HCT116 (cell line): ENCODE results near the gene MAP4K1. TPM values are rescaled to one million over a fixed set of nuclear protein-coding genes. Genes with fewer than 3 reads are reported as not detected.

Experiments
- ATAC-seq: fragments of 200-7000 bp; cut with Tn5 transposase; 2 replicates; pipeline ENCODE4 v1.9.1; 2020; ENCODE audit warnings: mild to moderate bottlenecking, moderate library complexity
- BruUV-seq: library from RNA; stranded (reverse); fragments of 400-500 nt; replicated peaks from 2 replicates; lab custom pipeline; 2021; lab: Mats Ljungman, UMichigan
- CTCF ChIA-PET: fragments of 300-600 bp; sonication (Branson Sonifier 250); formaldehyde crosslinking; loops from one replicate; lab custom pipeline; 2021; ENCODE audit warnings: antibody characterized with exemption; lab: Charles Lee
- POLR2A ChIA-PET: fragments of 300-600, 350-600 bp; sonication (Branson Sonifier 250); formaldehyde crosslinking; loops from one replicate; lab custom pipeline; 2021; ENCODE audit warnings: antibody characterized with exemption; lab: Charles Lee
- RAD21 ChIA-PET, 2 experiments: fragments of 300-600 bp; sonication (Branson Sonifier 250); formaldehyde crosslinking; loops; one replicate each; lab custom pipeline; 2023; ENCODE audit warnings: low total read pairs in 2 of 2; ENCODE audit not compliant: uncharacterized antibody in 2 of 2, unreplicated experiment in 2 of 2, low non-redundant PET in 1 of 2; lab: Charles Lee
- DNase-seq: peaks from one replicate; pipeline ENCODE4 v3.0.0-alpha.2; 2010; ENCODE audit warnings: low read depth, low spot score
- H2AFZ ChIP-seq: fragments of 200-600 bp; shearing (Covaris generic), sonication (generic); 2 replicates; pipeline ENCODE4 v1.6.1; 2017; ENCODE audit warnings: low read depth, mixed run types, mixed read lengths, antibody characterized with exemption, low read length; ENCODE audit not compliant: poor library complexity, severe bottlenecking
- H3K27ac ChIP-seq: 2 replicates; pipeline ENCODE4 v1.5.1; 2012; ENCODE audit warnings: low read depth, low read length
- H3K27me3 ChIP-seq: fragments of 200-600 bp; sonication (generic); 2 replicates; pipeline ENCODE4 v1.6.1; 2016; ENCODE audit warnings: mixed run types, low read length, mixed read lengths; ENCODE audit not compliant: insufficient read depth
- H3K36me3 ChIP-seq, 2 experiments: fragments of 200-500 bp in 1 of 2; fragments of 200-600 bp in 1 of 2; sonication (Bioruptor generic) in 1 of 2; sonication (generic) in 1 of 2; 2 replicates each; pipeline versions ENCODE4 v1.5.1 to v1.6.1; 2014 to 2016; ENCODE audit warnings: low read length in 2 of 2, inconsistent platforms in 1 of 2, mixed read lengths in 1 of 2, mixed run types in 1 of 2; ENCODE audit not compliant: insufficient read depth in 2 of 2, control insufficient read depth in 1 of 2
- H3K4me1 ChIP-seq, 2 experiments: fragments of 200-600 bp in 1 of 2; sonication (generic) in 1 of 2; 2 replicates each; pipeline versions ENCODE4 v1.5.1 to v1.6.1; 2012 to 2017; ENCODE audit warnings: low read length in 2 of 2, inconsistent platforms in 1 of 2, mild to moderate bottlenecking in 1 of 2, mixed read lengths in 1 of 2, mixed run types in 1 of 2, moderate library complexity in 1 of 2; ENCODE audit not compliant: insufficient read depth in 2 of 2, control insufficient read depth in 1 of 2
- H3K4me2 ChIP-seq: fragments of 200-600 bp; sonication (generic); 2 replicates; pipeline ENCODE4 v1.6.1; 2017; ENCODE audit warnings: mixed run types, low read length, mixed read lengths
- H3K4me3 ChIP-seq, 2 experiments: fragments of 200-600 bp in 1 of 2; sonication (generic) in 1 of 2; replicated peaks in 1 of 2; 2 replicates each; pipeline ENCODE4 v1.5.1; 2011 to 2016; ENCODE audit warnings: low read length in 2 of 2, control low read depth in 1 of 2, low read depth in 1 of 2, mild to moderate bottlenecking in 1 of 2, mixed read lengths in 1 of 2, mixed run types in 1 of 2
- H3K79me2 ChIP-seq: fragments of 200-600 bp; sonication (generic); 2 replicates; pipeline ENCODE4 v1.6.1; 2017; ENCODE audit warnings: mild to moderate bottlenecking, mixed run types, low read length, moderate library complexity, mixed read lengths; ENCODE audit not compliant: insufficient read depth
- H3K9ac ChIP-seq: fragments of 200-600 bp; sonication (generic); 2 replicates; pipeline ENCODE4 v1.6.1; 2016; ENCODE audit warnings: low read length, mixed read lengths
- H3K9me2 ChIP-seq: fragments of 200-600 bp; sonication (generic), shearing (Covaris generic); 2 replicates; pipeline ENCODE4 v1.6.1; 2017; ENCODE audit warnings: mixed run types, mild to moderate bottlenecking, moderate library complexity; ENCODE audit not compliant: insufficient read depth
- H3K9me3 ChIP-seq, 2 experiments: fragments of 200-500 bp in 1 of 2; fragments of 200-600 bp in 1 of 2; sonication (Bioruptor generic) in 1 of 2; sonication (generic) in 1 of 2; 2 replicates each; pipeline ENCODE4 v1.6.1; 2014 to 2017; ENCODE audit warnings: low read length in 2 of 2, mixed read lengths in 2 of 2, inconsistent platforms in 1 of 2, low read depth in 1 of 2, mild to moderate bottlenecking in 1 of 2, mixed run types in 1 of 2, moderate library complexity in 1 of 2; ENCODE audit not compliant: control insufficient read depth in 1 of 2, insufficient read depth in 1 of 2
- H4K20me1 ChIP-seq: fragments of 200-600 bp; sonication (generic), shearing (Covaris generic); 2 replicates; pipeline ENCODE4 v1.6.1; 2017; ENCODE audit warnings: mixed run types, mild to moderate bottlenecking, moderate library complexity; ENCODE audit not compliant: insufficient read depth
- CBX3 ChIP-seq: IDR thresholded peaks from 2 replicates; pipeline ENCODE4 v1.6.1; 2012; ENCODE audit warnings: low read depth
- CEBPB ChIP-seq: IDR thresholded peaks from 2 replicates; pipeline ENCODE4 v1.6.1; 2012; ENCODE audit warnings: low read depth
- EGR1 ChIP-seq: IDR thresholded peaks from 2 replicates; pipeline ENCODE4 v1.6.1; 2012; ENCODE audit warnings: low read depth
- ELF1 ChIP-seq: IDR thresholded peaks from 2 replicates; pipeline ENCODE4 v1.6.1; 2012; ENCODE audit warnings: low read depth, borderline replicate concordance
- EZH2 ChIP-seq: fragments of 200-600 bp; sonication (generic); IDR thresholded peaks from 2 replicates; pipeline ENCODE4 v1.6.1; 2017; ENCODE audit warnings: antibody characterized with exemption, mixed run types
- EZH2phosphoT487 ChIP-seq: fragments of 200-600 bp; IDR thresholded peaks from 2 replicates; pipeline ENCODE4 v1.6.1; 2018; ENCODE audit warnings: antibody characterized with exemption, borderline replicate concordance
- FOSL1 ChIP-seq: IDR thresholded peaks from 2 replicates; pipeline ENCODE4 v1.6.1; 2012; ENCODE audit warnings: low read depth
- POLR2A ChIP-seq: IDR thresholded peaks from 2 replicates; pipeline ENCODE4 v1.7.0; 2011; ENCODE audit warnings: borderline replicate concordance; ENCODE audit not compliant: insufficient read depth, insufficient read length; ENCODE audit errors: extremely low read depth
- POLR2AphosphoS5 ChIP-seq: IDR thresholded peaks from 2 replicates; pipeline ENCODE4 v1.6.1; 2011; ENCODE audit warnings: mild to moderate bottlenecking, low read depth, low read length, moderate library complexity
- RAD21 ChIP-seq: IDR thresholded peaks from 2 replicates; pipeline ENCODE4 v1.6.1; 2012; ENCODE audit warnings: low read depth, mild to moderate bottlenecking
- REST ChIP-seq: IDR thresholded peaks from 2 replicates; pipeline ENCODE4 v1.6.1; 2012; ENCODE audit warnings: low read depth
- SIN3A ChIP-seq: IDR thresholded peaks from 2 replicates; pipeline ENCODE4 v1.6.1; 2012; ENCODE audit warnings: low read depth
- SP1 ChIP-seq: IDR thresholded peaks from 2 replicates; pipeline ENCODE4 v1.6.1; 2012; ENCODE audit warnings: low read depth
- SRF ChIP-seq: IDR thresholded peaks from 2 replicates; pipeline ENCODE4 v1.6.1; 2012; ENCODE audit warnings: low read depth
- TCF7L2 ChIP-seq: IDR thresholded peaks from 2 replicates; pipeline ENCODE4 v1.7.0; 2011; ENCODE audit warnings: borderline replicate concordance, inconsistent platforms; ENCODE audit not compliant: insufficient read depth, insufficient read length; ENCODE audit errors: extremely low read depth
- YY1 ChIP-seq: IDR thresholded peaks from 2 replicates; pipeline ENCODE4 v1.6.1; 2011; ENCODE audit warnings: low read length, low read depth, moderate library complexity, mild to moderate bottlenecking; ENCODE audit not compliant: insufficient replicate concordance; ENCODE audit errors: extremely low read depth
- ZFX ChIP-seq: fragments of 450-650 bp; IDR thresholded peaks from 2 replicates; pipeline ENCODE4 v1.6.1; 2017
- ZNF274 ChIP-seq: fragments of 200-500 bp; sonication (Bioruptor generic); IDR thresholded peaks from 2 replicates; pipeline ENCODE4 v1.6.1; 2014; ENCODE audit warnings: mild to moderate bottlenecking, low read depth, low read length, inconsistent platforms
- intact Hi-C: fragments of 100-400 bp; cut with micrococcal nuclease; formaldehyde crosslinking; loops from 2 replicates; pipeline ENCODE4 v1.10.0; 2022
- total RNA-seq: library from RNA; stranded (reverse); gene quantifications from one replicate; pipeline ENCODE4 v1.2.1, GENCODE V29; 2021; ENCODE audit not compliant: unreplicated experiment

MAP4K1 gene
- total RNA-seq, 1 experiment from 2014 or later, result 9.1 TPM

- no peaks in the 10 kb centered on the region for H4K20me1 ChIP-seq
- POLR2A ChIA-PET, result no interaction called here
- intact Hi-C loops, result no loop called here
- H3K4me2 ChIP-seq, result no peak overlapping the region
- H3K4me1 ChIP-seq, result peaks cover 8 to 16% of the 10 kb centered on the region in 2 experiments
- ATAC-seq, result no peak
- H3K27ac ChIP-seq, result no peak overlapping the region
- H3K4me3 ChIP-seq, result no peak overlapping the region
- H3K9me3 ChIP-seq, result peaks cover 7 to 14% of the 10 kb centered on the region in 2 experiments; a peak in 3 of 4 replicates
- RAD21 ChIA-PET, result no interaction called here
- H3K9me2 ChIP-seq, result no peaks in the 10 kb centered on the region
- H3K79me2 ChIP-seq, result no peaks in the 10 kb centered on the region
- no TSS peak for BruUV-seq
- no peaks in the 10 kb centered on the region for H3K27me3 ChIP-seq
- TF ChIP-seq ELF1, result no peak
- no peak for TF ChIP-seq ZNF274
- no peak for TF ChIP-seq EZH2
- no peak for TF ChIP-seq TCF7L2
- TF ChIP-seq SP1, result no peak
- TF ChIP-seq FOSL1, result no peak
- TF ChIP-seq ZFX, result no peak
- no peak for TF ChIP-seq SRF
- no peak for TF ChIP-seq RAD21
- no peak for TF ChIP-seq POLR2AphosphoS5
- TF ChIP-seq EZH2phosphoT487, result no peak
- no peak for TF ChIP-seq POLR2A
- no peak for TF ChIP-seq CEBPB
- no peak for TF ChIP-seq REST
- no peak for TF ChIP-seq EGR1
- no peak for TF ChIP-seq SIN3A
- no peak for TF ChIP-seq YY1
- TF ChIP-seq CBX3, result no peak
- DNase-seq, result no peak
- no peak overlapping the region for H2AFZ ChIP-seq
- H3K9ac ChIP-seq, result no peak overlapping the region
- H3K36me3 ChIP-seq, result no peaks in the 10 kb centered on the region
- CTCF ChIA-PET, result no interaction called here
Observed at GRCh38 chr19:38539751-38540150, 78.0 kb downstream of the MAP4K1 start.
